GM21526 (cell line): ENCODE data around the gene MSRB1.

ENCODE experiments used
- ATAC-seq: cut with Tn5 transposase; IDR thresholded peaks from one replicate; pipeline ENCODE4 v1.9.1; 2021; ENCODE audit warnings: moderate library complexity; ENCODE audit not compliant: unreplicated experiment, low FRiP score

MSRB1 gene

GRCh38 chr16:1979271-1980029 lies 36.5 kb upstream of the MSRB1 start:
- ATAC-seq = no peak

- ATAC-seq = no peak
Measured at GRCh38 chr16:1978476-1979120, 35.6 kb upstream of the MSRB1 start.

GRCh38 chr16:1977875-1978268 lies 34.9 kb upstream of the MSRB1 start:
- no peak for ATAC-seq

GRCh38 chr16:1976951-1977874 lies 34.2 kb upstream of the MSRB1 start:
- ATAC-seq = no peak

GRCh38 chr16:1976216-1976520 lies 33.2 kb upstream of the MSRB1 start:
- ATAC-seq = no peak

- ATAC-seq = no peak
Measured at GRCh38 chr16:1975432-1976215, 32.6 kb upstream of the MSRB1 start.

GRCh38 chr16:1974157-1975070 lies 31.4 kb upstream of the MSRB1 start:
- no peak for ATAC-seq

GRCh38 chr16:1973461-1974156 lies 30.6 kb upstream of the MSRB1 start:
- ATAC-seq = no peak

GRCh38 chr16:1972490-1972877 lies 29.5 kb upstream of the MSRB1 start:
- no peak for ATAC-seq

- peak; percentile 64 for ATAC-seq
Measured at GRCh38 chr16:1971796-1972489, 28.9 kb upstream of the MSRB1 start, which contains the start of gene TBL3. Gene TBL3, plus strand, starts transcription at chr16:1972053. Its CDS starts 112 bp downstream, at chr16:1972165.

- ATAC-seq = no peak
Measured at GRCh38 chr16:1968146-1968953, 25.4 kb upstream of the MSRB1 start.

- no peak for ATAC-seq
Measured at GRCh38 chr16:1966460-1966859, 23.5 kb upstream of the MSRB1 start, which contains the start of gene RNF151. Gene RNF151, plus strand, starts transcription at chr16:1966856. Its CDS starts 26 bp downstream, at chr16:1966882.

GRCh38 chr16:1965396-1966001 lies 22.5 kb upstream of the MSRB1 start:
- no peak for ATAC-seq

- ATAC-seq = peak; percentile 60
Measured at GRCh38 chr16:1964506-1965395, 21.8 kb upstream of the MSRB1 start, which contains the start of gene RPS2. Gene RPS2, minus strand, starts transcription at chr16:1964826. Its CDS starts 201 bp downstream, at chr16:1964625.

GRCh38 chr16:1963806-1964505 lies 21.0 kb upstream of the MSRB1 start:
- no peak for ATAC-seq
